SK-N-SH (cell line): ENCODE data around the gene CACNG4.

Experiments used
- EP300 ChIP-seq, 2 experiments: IDR thresholded peaks; 2 replicates each; pipeline versions ENCODE4 v1.4.0 to v1.6.1; 2012; ENCODE audit warnings: borderline replicate concordance in 1 of 2, low read depth in 1 of 2, low read length in 1 of 2
- MXI1 ChIP-seq: IDR thresholded peaks from 2 replicates; pipeline ENCODE4 v1.6.1; 2012; ENCODE audit warnings: mild to moderate bottlenecking, low read depth, low read length, improper control_type of control experiment
- NFIC ChIP-seq: IDR thresholded peaks from 2 replicates; pipeline ENCODE4 v1.4.0; 2012; ENCODE audit warnings: borderline replicate concordance
- NRF1 ChIP-seq: IDR thresholded peaks from 2 replicates; pipeline ENCODE4 v1.6.1; 2012; ENCODE audit warnings: low read depth, mild to moderate bottlenecking, low read length
- POLR2AphosphoS5 ChIP-seq: IDR thresholded peaks from 2 replicates; pipeline ENCODE4 v1.6.1; 2012; ENCODE audit warnings: low read depth, low read length
- SIN3A ChIP-seq: IDR thresholded peaks from 2 replicates; pipeline ENCODE4 v1.6.1; 2012; ENCODE audit warnings: low read depth, mild to moderate bottlenecking, low read length, moderate library complexity, borderline replicate concordance
- TF ChIP-seq, protein P1 (sequence below): fragments of 200-600 bp; sonication (generic); IDR thresholded peaks from 2 replicates; pipeline ENCODE4 v1.6.1; 2017; ENCODE audit warnings: antibody characterized with exemption, mild to moderate bottlenecking, moderate library complexity

DNA sequence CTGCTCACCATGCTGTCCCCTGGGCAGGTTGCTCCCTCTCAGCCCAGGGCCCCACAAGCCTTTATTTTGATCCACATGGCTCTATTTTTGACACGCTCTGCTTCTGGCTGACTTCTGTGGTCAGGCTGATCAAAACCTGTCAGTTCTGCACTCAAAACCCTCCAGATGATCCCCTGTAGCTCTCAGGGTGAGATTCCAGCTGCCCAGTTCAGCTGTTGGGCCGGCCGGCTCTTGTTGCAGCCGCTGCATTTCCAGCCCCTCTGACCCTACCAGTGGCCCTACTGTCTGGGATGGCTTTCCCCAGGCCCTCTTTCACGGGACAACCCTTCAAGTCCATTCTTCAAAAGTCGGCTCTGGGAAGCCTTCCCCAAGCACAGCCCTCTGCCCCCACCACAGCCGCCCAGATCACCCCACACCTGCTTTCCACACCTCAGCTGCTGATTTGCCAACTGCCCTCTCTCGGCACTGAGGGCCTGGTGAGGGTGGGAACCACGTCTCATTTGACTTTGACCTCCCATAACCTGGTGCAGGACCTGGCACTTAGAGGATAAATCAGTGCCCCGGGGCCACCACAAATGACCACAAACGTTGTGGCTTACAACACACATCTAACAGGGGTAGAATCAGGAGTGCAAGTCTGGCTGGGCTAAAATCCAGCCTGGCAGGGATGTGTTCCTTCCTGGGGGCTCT is 16.3 kb upstream of the CACNG4 start:
- TF ChIP-seq POLR2AphosphoS5 (no peak), MXI1 (no peak), NFIC (no peak), SIN3A (no peak), EP300 (IDR thresholded peaks at IDR 0.05; ENCODE audit: borderline replicate concordance in 1 of 2, low read depth in 1 of 2, low read length in 1 of 2) (no peak), NRF1 (no peak)
- TF ChIP-seq, protein P1, sequence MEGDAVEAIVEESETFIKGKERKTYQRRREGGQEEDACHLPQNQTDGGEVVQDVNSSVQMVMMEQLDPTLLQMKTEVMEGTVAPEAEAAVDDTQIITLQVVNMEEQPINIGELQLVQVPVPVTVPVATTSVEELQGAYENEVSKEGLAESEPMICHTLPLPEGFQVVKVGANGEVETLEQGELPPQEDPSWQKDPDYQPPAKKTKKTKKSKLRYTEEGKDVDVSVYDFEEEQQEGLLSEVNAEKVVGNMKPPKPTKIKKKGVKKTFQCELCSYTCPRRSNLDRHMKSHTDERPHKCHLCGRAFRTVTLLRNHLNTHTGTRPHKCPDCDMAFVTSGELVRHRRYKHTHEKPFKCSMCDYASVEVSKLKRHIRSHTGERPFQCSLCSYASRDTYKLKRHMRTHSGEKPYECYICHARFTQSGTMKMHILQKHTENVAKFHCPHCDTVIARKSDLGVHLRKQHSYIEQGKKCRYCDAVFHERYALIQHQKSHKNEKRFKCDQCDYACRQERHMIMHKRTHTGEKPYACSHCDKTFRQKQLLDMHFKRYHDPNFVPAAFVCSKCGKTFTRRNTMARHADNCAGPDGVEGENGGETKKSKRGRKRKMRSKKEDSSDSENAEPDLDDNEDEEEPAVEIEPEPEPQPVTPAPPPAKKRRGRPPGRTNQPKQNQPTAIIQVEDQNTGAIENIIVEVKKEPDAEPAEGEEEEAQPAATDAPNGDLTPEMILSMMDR: no peak
